Measurements from ENCODE around the gene OPCML. TPM values are rescaled to one million over a fixed set of nuclear protein-coding genes. Genes with fewer than 3 reads are reported as not detected.

OPCML gene
- total RNA-seq, 2 donors from 2014 or later: not detected

- H3K9me3 ChIP-seq: no peaks in the 10 kb centered on the region
- no peak overlapping the region for H3K27ac ChIP-seq
- TF ChIP-seq, protein P1, sequence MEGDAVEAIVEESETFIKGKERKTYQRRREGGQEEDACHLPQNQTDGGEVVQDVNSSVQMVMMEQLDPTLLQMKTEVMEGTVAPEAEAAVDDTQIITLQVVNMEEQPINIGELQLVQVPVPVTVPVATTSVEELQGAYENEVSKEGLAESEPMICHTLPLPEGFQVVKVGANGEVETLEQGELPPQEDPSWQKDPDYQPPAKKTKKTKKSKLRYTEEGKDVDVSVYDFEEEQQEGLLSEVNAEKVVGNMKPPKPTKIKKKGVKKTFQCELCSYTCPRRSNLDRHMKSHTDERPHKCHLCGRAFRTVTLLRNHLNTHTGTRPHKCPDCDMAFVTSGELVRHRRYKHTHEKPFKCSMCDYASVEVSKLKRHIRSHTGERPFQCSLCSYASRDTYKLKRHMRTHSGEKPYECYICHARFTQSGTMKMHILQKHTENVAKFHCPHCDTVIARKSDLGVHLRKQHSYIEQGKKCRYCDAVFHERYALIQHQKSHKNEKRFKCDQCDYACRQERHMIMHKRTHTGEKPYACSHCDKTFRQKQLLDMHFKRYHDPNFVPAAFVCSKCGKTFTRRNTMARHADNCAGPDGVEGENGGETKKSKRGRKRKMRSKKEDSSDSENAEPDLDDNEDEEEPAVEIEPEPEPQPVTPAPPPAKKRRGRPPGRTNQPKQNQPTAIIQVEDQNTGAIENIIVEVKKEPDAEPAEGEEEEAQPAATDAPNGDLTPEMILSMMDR (IDR thresholded peaks at IDR 0.05): no peak
- DNase-seq (ENCODE audit: low spot score) (no peak), ATAC-seq (ENCODE audit: insufficient number of reproducible peaks, low FRiP score, low read depth) (no peak)
- H3K4me1 ChIP-seq (ENCODE audit: control insufficient read depth in 1 of 2, low read depth in 2 of 2): no peaks in the 10 kb centered on the region
- H3K27me3 ChIP-seq (replicated peaks; ENCODE audit: insufficient read depth): no peaks in the 10 kb centered on the region
- no peaks in the 10 kb centered on the region for H3K36me3 ChIP-seq
- H3K4me3 ChIP-seq: no peak overlapping the region
These were observed 462.1 kb downstream of the OPCML start for GRCh38 chr11:133070021-133070713.

DNA sequence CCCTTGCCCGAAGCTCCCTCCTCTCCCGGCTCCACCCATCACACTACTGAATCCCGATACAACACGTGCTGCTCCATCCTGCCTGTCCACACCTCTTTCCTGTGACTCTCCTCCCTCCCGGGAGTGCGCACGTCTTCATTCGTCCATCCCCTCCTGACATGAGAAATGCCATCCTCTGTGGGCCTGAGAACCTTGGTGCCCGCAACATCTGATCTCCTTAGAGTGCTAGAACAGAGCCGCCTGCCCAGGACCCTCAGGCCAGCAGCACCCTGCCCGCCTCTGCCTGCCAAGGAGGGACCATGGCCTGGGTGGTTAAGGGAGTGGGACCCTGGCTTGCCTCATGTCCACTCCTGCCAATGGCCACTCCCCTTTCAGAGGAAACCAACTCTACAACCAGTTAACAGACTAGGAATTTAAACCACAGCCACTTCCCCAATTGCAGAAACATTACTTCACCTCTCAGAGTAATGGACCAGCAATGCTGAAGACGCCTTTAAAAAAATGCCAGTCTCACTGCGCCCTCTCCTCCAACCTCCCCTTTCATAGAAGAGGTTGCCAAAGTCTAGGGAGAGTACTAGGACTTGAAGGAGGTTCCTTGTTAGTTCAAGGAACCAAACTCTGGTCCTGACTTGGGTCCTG is 466.3 kb downstream of the OPCML start:
- no peaks in the 10 kb centered on the region for H3K9me3 ChIP-seq
- TF ChIP-seq, protein P1 (IDR thresholded peaks at IDR 0.05): no peak
- ATAC-seq (ENCODE audit: insufficient number of reproducible peaks, low FRiP score, low read depth) (no peak), DNase-seq (ENCODE audit: low spot score) (no peak)
- H3K27me3 ChIP-seq (replicated peaks; ENCODE audit: insufficient read depth): no peaks in the 10 kb centered on the region
- H3K27ac ChIP-seq: no peak overlapping the region
- peaks cover 0 to 6% of the 10 kb centered on the region in 2 donors for H3K4me1 ChIP-seq (ENCODE audit: control insufficient read depth in 1 of 2, low read depth in 2 of 2)
- H3K4me3 ChIP-seq: no peak overlapping the region
- H3K36me3 ChIP-seq: no peaks in the 10 kb centered on the region

GRCh38 chr11:133064961-133065360 is 467.3 kb downstream of the OPCML start:
- no peaks in the 10 kb centered on the region for H3K36me3 ChIP-seq
- H3K4me3 ChIP-seq: peak overlapping the region; percentile 68
- TF ChIP-seq, protein P1 (IDR thresholded peaks at IDR 0.05): no peak
- no peaks in the 10 kb centered on the region for H3K9me3 ChIP-seq
- H3K4me1 ChIP-seq (ENCODE audit: control insufficient read depth in 1 of 2, low read depth in 2 of 2): peaks cover 0 to 6% of the 10 kb centered on the region in 2 donors
- no peaks in the 10 kb centered on the region for H3K27me3 ChIP-seq (replicated peaks; ENCODE audit: insufficient read depth)
- no peak overlapping the region for H3K27ac ChIP-seq
- DNase-seq (ENCODE audit: low spot score): no peak
- ATAC-seq (ENCODE audit: insufficient number of reproducible peaks, low FRiP score, low read depth): no peak

DNA sequence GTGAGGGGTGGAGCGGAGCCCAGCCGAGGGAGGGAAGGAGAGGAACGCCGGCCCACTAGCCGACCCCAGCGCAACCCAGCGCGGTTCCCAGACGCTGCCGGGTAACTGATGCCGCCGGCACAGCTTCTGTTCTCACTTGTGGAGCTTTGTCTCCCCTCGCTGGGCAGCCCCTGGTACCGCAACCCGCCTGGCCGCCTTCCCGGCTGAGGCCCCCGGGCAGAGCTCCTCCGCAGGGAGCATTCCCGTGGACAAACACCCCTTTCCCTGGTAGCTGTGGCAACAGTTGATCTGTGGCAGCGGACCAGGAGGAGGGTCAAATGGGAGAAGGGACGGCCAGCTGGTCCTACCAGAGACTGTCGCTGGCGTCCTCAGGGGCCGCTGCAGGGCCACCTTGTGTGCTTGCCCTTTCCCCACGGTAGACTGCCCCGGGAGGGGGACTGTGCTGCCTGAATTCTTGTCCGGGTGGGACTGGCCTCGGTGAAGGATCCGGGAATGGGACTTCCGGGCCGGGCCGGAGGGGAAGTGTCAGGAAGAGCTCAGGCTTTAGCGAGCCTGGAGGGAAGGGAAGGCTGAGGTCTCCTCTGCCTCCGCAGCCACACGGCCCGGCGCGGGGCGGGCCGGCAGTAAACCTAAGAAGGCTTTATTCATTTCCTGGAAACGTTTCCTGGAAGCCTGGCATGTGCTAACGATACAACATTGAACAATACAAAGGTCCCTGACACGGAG is 468.0 kb downstream of the OPCML start:
- Histone ChIP-seq H3K27me3 (replicated peaks; ENCODE audit: insufficient read depth) (no peaks in the 10 kb centered on the region), H3K4me3 (peak overlapping the region; percentile 68), H3K36me3 (no peaks in the 10 kb centered on the region), H3K4me1 (ENCODE audit: control insufficient read depth in 1 of 2, low read depth in 2 of 2) (peaks cover 0 to 6% of the 10 kb centered on the region in 2 donors), H3K9me3 (no peaks in the 10 kb centered on the region), H3K27ac (no peak overlapping the region)
- ATAC-seq (ENCODE audit: insufficient number of reproducible peaks, low FRiP score, low read depth): peak; percentile 58
- TF ChIP-seq, protein P1 (IDR thresholded peaks at IDR 0.05): peak; percentile 31
- no peak for DNase-seq (ENCODE audit: low spot score)

DNA sequence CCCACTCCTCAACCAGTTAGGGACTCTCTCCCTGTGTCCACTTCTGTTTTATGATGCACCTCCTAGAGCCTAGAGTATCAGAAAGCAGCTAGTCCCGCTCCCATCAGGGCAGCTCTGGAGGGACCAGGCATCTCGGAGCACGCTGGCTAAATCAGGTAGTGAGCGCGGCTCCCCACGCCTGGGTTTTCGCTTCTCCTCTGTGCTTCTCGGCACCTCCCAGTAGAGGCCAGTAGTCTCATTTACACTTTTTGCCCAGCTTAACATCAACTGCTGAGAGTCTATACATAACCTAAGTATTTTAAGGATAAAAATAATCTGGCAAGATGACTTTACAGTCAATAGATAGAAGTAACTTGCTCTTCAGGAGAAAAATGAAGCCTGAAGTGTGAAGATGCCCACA is 473.8 kb downstream of the OPCML start:
- Histone ChIP-seq H3K4me3 (no peak overlapping the region), H3K27ac (no peak overlapping the region), H3K27me3 (replicated peaks; ENCODE audit: insufficient read depth) (no peaks in the 10 kb centered on the region), H3K9me3 (no peaks in the 10 kb centered on the region), H3K4me1 (ENCODE audit: control insufficient read depth in 1 of 2, low read depth in 2 of 2) (no peaks in the 10 kb centered on the region), H3K36me3 (no peaks in the 10 kb centered on the region)
- ATAC-seq (ENCODE audit: insufficient number of reproducible peaks, low FRiP score, low read depth) (no peak), DNase-seq (ENCODE audit: low spot score) (no peak)
- TF ChIP-seq, protein P1 (IDR thresholded peaks at IDR 0.05): no peak

All from thoracic aorta (tissue), 2 donors.